ENCODE results near the gene MALSU1.

MALSU1 gene

DNA sequence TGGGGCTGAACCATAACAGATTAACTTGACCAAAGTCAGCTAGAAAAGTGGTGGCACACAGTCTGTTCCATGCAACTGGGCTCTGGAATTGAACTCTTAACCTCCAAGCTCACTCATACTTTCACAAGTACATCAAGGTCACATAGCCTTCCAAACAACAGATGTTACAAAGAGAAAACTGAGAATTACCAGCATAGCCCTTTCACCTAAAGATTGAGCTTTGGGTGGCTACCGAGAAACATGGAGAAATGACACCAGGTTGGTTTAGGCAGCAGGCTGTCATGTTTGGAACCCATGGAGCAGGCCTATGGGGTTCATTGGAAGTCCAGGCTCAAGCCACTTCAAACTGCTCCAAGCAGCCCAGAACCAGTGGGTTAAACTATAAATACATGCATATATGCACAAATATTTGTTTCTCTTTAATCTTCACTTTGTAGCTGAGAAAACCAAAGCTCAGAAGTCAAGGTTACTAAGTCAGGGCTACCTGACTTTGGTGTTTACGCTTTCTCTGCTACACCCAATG is 59.1 kb downstream of the MALSU1 start:
- DNase-seq (ENCODE audit: low read depth in 2 of 3, low spot score in 1 of 3): no peak

Measured in stimulated activated CD4-positive, alpha-beta T cell treated with anti-CD3 and anti-CD28 coated beads, Interleukin-12 subunit alpha, Interleukin-12 subunit beta, amount 100 ng/mL, for 48 hours (primary cell).